Activated naive CD4-positive, alpha-beta T cell treated with anti-CD3 and anti-CD28 coated beads, Interleukin-2, amount 50 U/mL, for 24 hours (primary cell): ENCODE results near the gene TMPRSS9.
"Not testable (repeated sequence)": the region's sequence is repeated elsewhere in the genome, so short reads cannot be mapped to it uniquely, and the experiment has no call there.

ENCODE experiments used
- H3K27ac Mint-ChIP-seq: one replicate; pipeline ENCODE4 v1.8.0; 2021; ENCODE audit warnings: mild to moderate bottlenecking, mixed read lengths
- H3K27me3 Mint-ChIP-seq: one replicate; pipeline ENCODE4 v1.8.0; 2021; ENCODE audit warnings: mixed read lengths
- H3K36me3 Mint-ChIP-seq: one replicate; pipeline ENCODE4 v1.8.0; 2021; ENCODE audit warnings: mixed read lengths
- H3K4me1 Mint-ChIP-seq: one replicate; pipeline ENCODE4 v1.8.0; 2021; ENCODE audit warnings: mixed read lengths
- H3K4me3 Mint-ChIP-seq: one replicate; pipeline ENCODE4 v1.8.0; 2021; ENCODE audit warnings: mild to moderate bottlenecking, mixed read lengths
- H3K9me3 Mint-ChIP-seq: one replicate; pipeline ENCODE4 v1.8.0; 2021; ENCODE audit warnings: mixed read lengths

The TMPRSS9 gene

DNA sequence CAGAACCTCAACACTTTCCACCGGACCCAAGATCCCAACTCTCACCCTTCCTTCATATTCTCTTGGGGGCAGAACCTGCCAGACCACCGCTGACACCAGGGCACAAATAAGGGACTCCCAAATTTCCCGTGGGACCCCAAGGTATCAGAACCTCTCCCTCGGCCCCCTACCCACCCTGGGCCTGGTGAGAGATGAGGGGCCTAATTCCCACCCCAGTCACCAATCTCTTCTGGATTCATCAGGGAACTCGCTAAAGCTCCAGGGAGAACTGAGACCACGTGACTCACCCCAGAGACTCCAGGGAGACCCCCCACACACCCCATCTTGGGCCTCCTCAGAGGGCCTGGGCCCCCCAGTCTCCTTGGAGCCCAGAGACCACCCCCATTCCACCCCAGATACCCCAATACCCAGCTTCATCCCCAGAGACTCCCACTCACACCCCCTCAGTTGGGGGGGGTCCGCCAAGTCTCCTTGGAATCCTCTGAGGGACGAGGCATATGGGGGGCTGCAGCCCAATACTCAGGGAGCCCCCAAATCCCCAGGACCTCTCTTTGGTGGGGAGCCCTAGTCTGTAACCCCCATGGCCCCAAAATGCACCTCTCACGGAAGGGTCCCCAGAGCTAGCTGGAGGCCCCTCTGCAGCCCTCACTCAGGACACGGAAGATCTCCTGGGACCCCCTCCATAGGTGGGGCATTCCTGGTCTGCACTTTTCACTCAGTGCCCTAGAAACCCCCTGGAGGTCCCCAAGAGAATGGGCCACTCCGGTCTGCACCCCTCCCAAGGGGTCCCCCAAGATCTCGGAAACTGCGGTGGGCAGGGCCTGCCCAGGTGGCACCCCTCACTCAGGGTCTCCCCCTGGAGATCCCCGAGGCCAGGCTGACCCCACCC, 95.1 kb downstream of the TMPRSS9 start:
- H3K27me3 Mint-ChIP-seq = no peaks in the 10 kb centered on the region
- peaks cover 16% of the 10 kb centered on the region for H3K4me1 Mint-ChIP-seq
- H3K27ac Mint-ChIP-seq = no peak overlapping the region
- no peaks in the 10 kb centered on the region for H3K9me3 Mint-ChIP-seq
- no peaks in the 10 kb centered on the region for H3K36me3 Mint-ChIP-seq
- peak overlapping the region; percentile 80 for H3K4me3 Mint-ChIP-seq

DNA sequence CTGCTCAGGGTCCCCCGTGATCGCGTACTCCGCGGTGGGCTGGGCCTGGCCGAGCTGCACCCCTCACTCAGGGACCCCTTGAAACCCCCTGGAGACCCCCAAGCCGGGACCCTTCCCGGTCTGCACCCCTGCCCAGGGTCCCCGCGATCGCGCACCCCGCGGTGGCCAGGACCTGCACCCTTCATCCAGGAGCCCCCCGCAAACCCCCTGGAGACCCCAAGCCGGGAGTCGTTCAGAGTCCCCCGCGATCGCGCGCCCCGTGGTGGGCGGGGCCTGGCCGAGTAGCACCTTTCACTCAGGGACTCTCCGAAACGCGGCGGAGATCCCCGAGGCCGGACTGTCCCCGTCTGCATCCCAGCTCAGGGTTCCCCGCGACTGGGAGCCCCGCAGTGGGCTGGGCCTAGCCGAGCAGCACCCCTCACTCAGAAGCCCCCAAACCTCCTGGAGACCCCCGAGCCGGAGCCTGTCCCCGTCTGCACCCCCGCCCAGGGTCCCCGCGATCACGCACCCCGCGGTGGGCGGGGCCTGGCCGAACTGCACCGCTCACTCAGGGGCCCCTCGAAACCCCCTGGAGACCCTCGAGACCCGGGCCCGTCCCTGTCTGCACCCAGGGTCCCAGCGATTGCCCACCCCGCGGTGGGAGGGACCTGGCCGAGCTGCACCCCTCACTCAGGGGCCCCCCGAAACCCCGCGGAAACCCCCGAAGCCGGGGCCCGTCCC, 95.9 kb downstream of the TMPRSS9 start:
- peak overlapping the region; percentile 80 for H3K4me3 Mint-ChIP-seq
- H3K36me3 Mint-ChIP-seq = no peaks in the 10 kb centered on the region
- H3K27ac Mint-ChIP-seq = no peak overlapping the region
- no peaks in the 10 kb centered on the region for H3K27me3 Mint-ChIP-seq
- H3K4me1 Mint-ChIP-seq = peaks cover 16% of the 10 kb centered on the region
- no peaks in the 10 kb centered on the region for H3K9me3 Mint-ChIP-seq

DNA sequence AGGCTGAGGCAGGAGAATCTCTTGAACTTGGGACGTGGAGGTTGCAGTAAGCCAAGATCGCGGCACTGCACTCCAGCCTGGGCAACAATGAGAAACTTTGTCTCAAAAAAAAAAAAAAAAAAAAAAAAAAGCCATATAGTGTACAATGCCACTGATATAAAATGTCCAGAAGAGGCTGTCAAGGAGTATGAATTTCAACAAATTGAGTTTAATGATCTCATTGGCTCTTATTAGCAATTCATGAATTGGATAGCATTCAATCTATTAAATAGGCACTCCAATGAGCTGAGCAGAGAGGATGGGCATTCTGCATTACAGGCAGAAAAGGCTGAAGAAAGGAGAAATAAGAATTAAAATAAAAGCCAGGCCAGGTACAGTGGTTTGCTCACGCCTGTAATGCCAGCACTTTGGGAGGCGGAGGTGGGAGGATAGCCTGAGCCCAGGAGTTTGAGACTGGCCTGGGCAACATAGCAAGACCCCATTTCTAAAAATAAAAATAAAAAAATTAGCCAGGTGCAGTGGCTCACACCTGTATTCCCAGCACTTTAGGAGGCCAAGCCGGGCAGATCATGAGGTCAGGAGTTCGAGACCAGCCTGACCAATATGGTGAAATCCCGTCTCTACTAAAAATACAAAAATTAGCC, 97.5 kb downstream of the TMPRSS9 start:
- Mint-ChIP-seq H3K4me1 (peaks cover 25% of the 10 kb centered on the region), H3K4me3 (peak overlapping the region; percentile 89), H3K36me3 (no peaks in the 10 kb centered on the region)

DNA sequence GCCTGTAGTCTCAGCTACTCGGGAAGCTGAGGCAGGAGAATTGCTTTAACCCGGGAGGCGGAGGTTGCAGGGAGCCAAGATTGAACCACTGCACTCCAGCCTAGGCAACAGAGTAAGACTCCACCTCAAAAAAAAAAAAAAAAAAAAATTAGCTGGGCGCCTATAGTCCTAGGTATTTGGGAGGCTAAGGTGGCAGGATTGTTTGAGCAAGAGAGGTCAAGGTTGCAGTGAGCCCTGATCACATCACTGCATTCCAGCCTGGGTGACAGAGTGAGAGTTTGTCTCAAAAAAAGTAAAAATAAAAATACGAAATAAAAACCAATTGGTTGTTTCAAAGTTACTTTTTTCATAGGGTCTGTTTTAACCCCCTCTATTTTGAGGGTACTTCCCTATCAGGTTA, 98.0 kb downstream of the TMPRSS9 start:
- no peaks in the 10 kb centered on the region for H3K36me3 Mint-ChIP-seq
- H3K4me1 Mint-ChIP-seq = peaks cover 25% of the 10 kb centered on the region
- H3K4me3 Mint-ChIP-seq = no peak overlapping the region
- H3K9me3 Mint-ChIP-seq = no peaks in the 10 kb centered on the region
- no peak overlapping the region for H3K27ac Mint-ChIP-seq
- H3K27me3 Mint-ChIP-seq = no peaks in the 10 kb centered on the region

More for the DNA sequence above, 97.5 kb downstream of the TMPRSS9 start:
- no peaks in the 10 kb centered on the region for H3K9me3 Mint-ChIP-seq
- H3K27ac Mint-ChIP-seq = peak overlapping the region; percentile 93
- no peaks in the 10 kb centered on the region for H3K27me3 Mint-ChIP-seq

DNA sequence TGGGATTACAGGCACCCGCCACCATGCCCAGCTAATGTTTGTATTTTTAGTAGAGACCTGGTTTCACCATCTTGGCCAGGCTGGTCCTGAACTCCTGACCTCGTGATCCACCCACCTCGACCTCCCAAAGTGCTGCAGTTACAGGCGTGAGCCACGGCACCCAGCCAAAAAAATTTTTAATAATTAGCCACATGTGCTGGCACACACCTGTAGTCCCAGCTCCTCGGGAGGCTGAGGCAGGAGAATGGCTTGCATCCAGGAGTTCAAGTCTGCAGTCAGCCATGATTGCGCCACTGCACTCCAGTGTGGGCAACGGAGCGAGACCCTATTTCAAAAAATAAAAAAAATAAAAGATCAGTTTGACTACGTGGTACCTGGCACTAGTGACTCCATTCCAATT, 98.7 kb downstream of the TMPRSS9 start:
- H3K27me3 Mint-ChIP-seq, H3K36me3 Mint-ChIP-seq, H3K4me3 Mint-ChIP-seq, H3K27ac Mint-ChIP-seq, H3K9me3 Mint-ChIP-seq: not testable (repeated sequence)
- H3K4me1 Mint-ChIP-seq = peaks cover 25% of the 10 kb centered on the region

DNA sequence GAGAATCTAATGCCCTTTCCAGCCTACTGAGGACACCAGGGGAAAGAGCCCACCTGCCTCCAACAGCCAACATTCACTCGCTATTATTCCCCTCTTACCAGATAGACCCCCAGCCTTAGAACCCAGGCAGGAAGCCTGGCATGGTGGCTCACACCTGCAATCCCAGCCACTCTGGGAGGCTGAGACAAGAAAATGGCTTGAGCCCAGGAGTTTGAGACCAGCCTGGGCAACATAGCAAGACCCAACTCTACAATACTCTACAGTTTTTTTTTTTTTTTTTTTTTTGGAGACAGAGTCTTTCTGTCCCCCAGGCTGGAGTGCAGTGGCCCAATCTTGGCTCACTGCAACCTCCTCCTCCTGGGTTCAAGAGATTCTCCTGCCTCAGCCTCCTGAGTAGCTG, 100.2 kb downstream of the TMPRSS9 start:
- H3K4me3 Mint-ChIP-seq = no peak overlapping the region
- no peaks in the 10 kb centered on the region for H3K9me3 Mint-ChIP-seq
- no peak overlapping the region for H3K27ac Mint-ChIP-seq
- H3K36me3 Mint-ChIP-seq = no peaks in the 10 kb centered on the region
- H3K27me3 Mint-ChIP-seq = no peaks in the 10 kb centered on the region
- peaks cover 12% of the 10 kb centered on the region for H3K4me1 Mint-ChIP-seq

DNA sequence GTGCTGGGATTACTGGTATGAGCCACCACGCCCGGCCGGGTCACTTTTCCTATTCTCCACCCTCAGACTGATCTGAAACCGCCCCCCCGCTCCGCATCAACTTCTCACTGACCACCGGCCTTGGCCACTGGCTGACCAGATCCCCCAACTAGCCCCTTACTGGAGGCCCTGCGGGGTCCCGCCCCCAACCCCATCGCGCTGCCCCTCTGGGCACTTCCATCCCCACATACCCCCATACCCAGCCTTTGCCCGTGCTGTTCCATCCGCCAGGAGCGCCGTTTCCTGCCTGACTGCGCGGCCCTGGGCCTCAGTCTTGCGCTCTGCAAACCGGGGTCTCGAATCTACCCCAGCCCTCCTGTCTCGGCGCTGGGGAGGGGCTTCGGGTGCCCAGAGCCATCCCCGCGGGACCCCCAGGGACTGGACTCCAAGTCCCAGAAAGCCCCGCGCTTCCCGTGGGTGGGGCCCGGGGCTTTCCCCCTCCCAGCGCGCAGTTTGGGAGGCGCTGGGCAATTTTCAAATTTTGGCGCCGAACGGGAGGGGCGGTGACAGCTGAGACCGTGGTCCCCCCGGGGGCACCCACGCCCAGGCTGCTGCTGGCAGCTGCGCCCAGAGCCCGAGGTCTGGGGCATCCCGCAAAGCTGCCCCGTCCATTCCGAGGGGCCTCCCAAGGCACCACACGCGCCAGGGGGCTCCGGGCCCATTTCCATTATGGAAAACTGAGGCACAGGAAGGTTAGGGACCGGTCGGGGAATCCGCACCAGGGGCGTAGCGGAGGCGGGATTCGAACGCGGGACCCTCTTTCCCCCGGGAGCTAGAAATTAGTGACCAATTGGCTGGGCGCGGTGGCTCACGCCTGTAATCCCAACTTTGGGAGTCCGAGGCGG, 101.9 kb downstream of the TMPRSS9 start:
- peaks cover 12% of the 10 kb centered on the region for H3K4me1 Mint-ChIP-seq

DNA sequence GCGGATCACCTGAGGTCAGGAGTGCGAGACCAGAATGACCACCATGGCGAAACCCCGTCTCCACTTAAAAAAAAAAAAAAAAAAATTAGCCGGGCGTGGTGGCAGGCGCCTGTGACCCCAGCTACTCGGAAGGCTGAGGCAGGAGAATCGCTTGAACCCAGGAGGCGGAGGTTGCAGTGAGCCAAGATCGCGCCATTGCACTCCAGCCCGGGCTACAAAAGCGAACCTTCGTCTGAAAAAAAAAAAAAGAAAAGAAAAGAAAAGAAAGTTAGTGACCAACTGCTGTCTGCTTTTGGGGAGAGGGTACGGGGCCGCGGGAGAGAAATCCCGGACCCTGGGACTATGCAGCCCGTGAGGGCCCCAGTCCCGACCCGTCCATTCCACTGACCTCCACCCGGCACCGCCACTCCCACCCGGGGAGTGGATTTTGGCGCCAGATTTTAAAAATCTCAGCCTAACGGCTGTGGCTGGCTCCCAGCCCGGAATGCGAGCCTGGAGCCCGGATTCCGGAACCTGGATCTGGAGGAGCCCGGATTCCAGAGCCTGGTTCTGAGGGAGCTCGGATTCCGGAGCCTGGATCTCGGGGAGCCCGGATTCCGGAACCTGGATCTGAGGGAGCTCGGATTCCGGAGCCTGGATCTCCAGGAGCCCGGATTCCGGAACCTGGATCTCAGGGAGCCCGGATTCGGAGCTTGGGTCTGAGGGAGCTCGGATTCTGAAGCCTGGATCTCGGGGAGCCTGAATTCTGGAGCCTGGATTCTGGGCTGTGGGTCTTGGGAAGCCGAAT, 102.8 kb downstream of the TMPRSS9 start:
- Mint-ChIP-seq H3K4me1 (peaks cover 9% of the 10 kb centered on the region), H3K36me3 (no peaks in the 10 kb centered on the region), H3K27ac (no peak overlapping the region), H3K4me3 (no peak overlapping the region), H3K27me3 (no peaks in the 10 kb centered on the region), H3K9me3 (no peaks in the 10 kb centered on the region)

More for the DNA sequence above, 101.9 kb downstream of the TMPRSS9 start:
- H3K9me3 Mint-ChIP-seq = no peaks in the 10 kb centered on the region
- H3K27me3 Mint-ChIP-seq = no peaks in the 10 kb centered on the region
- H3K36me3 Mint-ChIP-seq = no peaks in the 10 kb centered on the region
- H3K4me3 Mint-ChIP-seq = peak overlapping the region; percentile 82
- H3K27ac Mint-ChIP-seq = no peak overlapping the region

DNA sequence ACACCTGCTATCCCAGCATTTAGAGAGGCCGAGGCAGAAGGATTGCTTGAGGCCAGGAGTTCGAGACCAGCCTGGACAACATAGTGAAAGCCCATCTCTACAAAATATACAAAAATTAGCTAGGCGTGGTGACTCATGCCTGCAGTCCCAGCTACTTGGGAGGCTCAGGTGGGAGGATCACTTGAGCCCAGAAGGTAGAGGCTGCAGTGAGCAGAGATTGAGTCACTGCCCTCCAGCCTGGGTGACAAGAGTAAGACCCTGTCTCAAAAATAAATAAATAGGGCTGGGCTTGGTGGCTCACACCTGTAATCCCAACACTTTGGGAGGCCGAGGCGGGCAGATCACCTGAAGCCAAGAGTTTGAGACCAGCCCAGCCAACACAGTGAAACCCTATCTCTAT, 103.6 kb downstream of the TMPRSS9 start:
- H3K4me3 Mint-ChIP-seq, H3K36me3 Mint-ChIP-seq, H3K4me1 Mint-ChIP-seq, H3K9me3 Mint-ChIP-seq, H3K27me3 Mint-ChIP-seq, H3K27ac Mint-ChIP-seq: not testable (repeated sequence)

DNA sequence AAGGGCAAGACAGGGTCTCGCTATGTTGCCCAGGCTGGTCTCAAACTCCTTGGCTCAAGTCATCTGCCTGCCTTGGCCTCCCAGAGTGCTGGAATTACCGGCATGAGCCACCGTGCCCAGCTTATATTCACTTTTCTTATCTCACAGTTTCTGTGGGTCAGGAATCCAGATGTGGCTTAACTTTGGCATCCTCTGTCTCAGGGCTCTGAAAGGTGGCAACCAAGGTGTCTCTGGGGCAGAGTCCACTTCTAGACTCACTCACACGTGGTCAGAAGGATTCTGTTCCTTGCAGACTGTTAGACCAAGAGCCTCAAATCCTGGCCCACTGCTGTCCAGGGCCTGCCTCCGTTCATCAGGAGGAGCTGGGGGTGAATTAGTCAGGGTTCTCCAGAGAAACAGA, 104.3 kb downstream of the TMPRSS9 start:
- peaks cover 11% of the 10 kb centered on the region for H3K4me1 Mint-ChIP-seq
- H3K9me3 Mint-ChIP-seq = no peaks in the 10 kb centered on the region
- no peaks in the 10 kb centered on the region for H3K27me3 Mint-ChIP-seq
- no peak overlapping the region for H3K4me3 Mint-ChIP-seq
- H3K36me3 Mint-ChIP-seq = no peaks in the 10 kb centered on the region
- H3K27ac Mint-ChIP-seq = no peak overlapping the region

DNA sequence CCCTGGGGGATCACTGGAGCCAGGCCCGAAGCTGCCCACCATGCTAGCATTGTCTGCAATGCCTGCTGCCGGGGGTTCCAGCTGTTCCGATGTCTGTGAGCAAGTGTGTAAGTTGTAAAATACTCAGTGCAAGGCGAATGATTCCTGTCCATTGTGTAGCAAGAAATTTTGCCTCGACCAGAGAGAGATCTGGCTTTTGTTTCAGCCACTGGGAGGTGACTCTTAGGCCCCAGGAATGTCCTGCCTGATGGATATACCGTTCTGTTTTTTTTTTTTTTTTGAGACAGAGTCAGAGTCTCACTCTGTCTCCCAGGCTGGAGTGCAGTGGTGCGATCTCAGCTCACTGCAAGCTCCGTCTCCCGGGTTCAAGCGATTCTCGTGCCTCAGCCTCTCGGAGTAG, 108.5 kb downstream of the TMPRSS9 start:
- H3K27me3 Mint-ChIP-seq = no peaks in the 10 kb centered on the region
- H3K36me3 Mint-ChIP-seq = no peaks in the 10 kb centered on the region
- H3K27ac Mint-ChIP-seq = no peak overlapping the region
- no peak overlapping the region for H3K4me3 Mint-ChIP-seq
- peaks cover 7% of the 10 kb centered on the region for H3K4me1 Mint-ChIP-seq
- no peaks in the 10 kb centered on the region for H3K9me3 Mint-ChIP-seq

DNA sequence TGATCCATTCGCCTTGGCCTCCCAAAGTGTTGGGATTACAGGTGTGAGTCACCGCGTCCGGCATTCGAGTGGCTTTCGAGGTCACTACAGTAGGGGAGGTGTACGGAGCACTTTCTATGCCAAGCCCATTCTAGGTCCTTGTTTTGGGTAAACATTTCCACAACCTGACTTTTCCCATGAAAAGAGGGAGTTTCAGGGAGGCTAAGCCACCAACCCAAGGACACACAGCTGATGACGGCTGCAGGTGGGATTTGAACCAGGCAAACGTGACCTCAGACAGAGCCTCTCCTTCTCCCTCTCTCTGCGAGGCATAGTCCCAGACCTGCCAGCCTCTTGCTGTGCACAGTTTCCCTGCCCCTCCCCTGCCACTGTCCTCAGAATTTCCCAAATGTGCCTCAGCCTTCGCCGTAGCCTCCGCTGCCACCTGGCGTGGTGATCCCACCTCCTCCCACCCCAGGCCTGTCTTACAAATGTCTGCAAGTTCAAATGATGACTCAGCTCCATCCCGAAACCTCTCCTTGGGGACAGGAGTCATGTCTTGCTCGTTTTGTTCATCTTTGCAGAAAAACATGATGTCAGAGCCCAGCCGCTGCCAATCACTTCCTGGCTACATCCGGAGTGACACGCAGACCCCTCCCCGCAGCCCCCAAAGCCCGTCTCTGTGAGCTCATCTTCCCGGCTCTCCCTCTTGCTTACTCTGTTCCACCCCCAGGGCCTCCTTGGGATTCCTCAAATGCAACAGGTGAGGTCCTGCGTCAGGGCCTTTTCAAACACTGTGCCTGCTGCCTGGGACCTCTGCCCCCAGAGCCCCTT, 109.2 kb downstream of the TMPRSS9 start:
- H3K27me3 Mint-ChIP-seq = no peaks in the 10 kb centered on the region
- peaks cover 7% of the 10 kb centered on the region for H3K4me1 Mint-ChIP-seq
- no peaks in the 10 kb centered on the region for H3K9me3 Mint-ChIP-seq
- no peaks in the 10 kb centered on the region for H3K36me3 Mint-ChIP-seq
- H3K27ac Mint-ChIP-seq = no peak overlapping the region
- no peak overlapping the region for H3K4me3 Mint-ChIP-seq

DNA sequence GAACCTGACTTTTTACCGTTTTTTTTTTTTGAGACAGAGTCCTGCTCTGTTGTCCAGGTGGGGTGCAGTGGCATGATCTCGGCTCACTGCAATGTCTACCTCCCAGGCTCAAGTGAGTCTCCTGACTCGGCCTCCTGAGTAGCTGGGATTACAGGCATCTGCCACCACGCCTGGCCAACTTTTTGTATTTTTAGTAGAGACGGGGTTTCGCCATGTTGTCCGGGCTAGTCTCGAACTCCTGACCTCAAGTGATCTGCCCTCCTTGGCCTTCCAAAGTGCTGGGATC, 109.8 kb downstream of the TMPRSS9 start:
- not testable (repeated sequence) for H3K27me3 Mint-ChIP-seq, H3K27ac Mint-ChIP-seq, H3K9me3 Mint-ChIP-seq, H3K36me3 Mint-ChIP-seq, H3K4me3 Mint-ChIP-seq, H3K4me1 Mint-ChIP-seq
